Lung (tissue), 12 donors: ENCODE measurements around the gene NKAIN4. TPM values are rescaled to one million over a fixed set of nuclear protein-coding genes. Genes with fewer than 3 reads are reported as not detected.
A peak's percentile ranks its signal among the peaks of the same experiment; 100 is the strongest.

ENCODE experiments used
- ATAC-seq: fragments of 200-7000 bp; cut with Tn5 transposase; one replicate; pipeline ENCODE4 v1.9.1; 2020; ENCODE audit warnings: moderate number of reproducible peaks; ENCODE audit not compliant: insufficient read depth, low FRiP score
- DNase-seq, 3 donors: peaks; one replicate each; pipeline ENCODE4 v3.0.0-alpha.2; 2013 to 2017
- H3K27ac ChIP-seq, 2 donors: one replicate each; pipeline ENCODE4 v1.5.1; 2013; ENCODE audit warnings: mild to moderate bottlenecking in 2 of 2, moderate library complexity in 2 of 2, control low read depth in 1 of 2, inconsistent platforms in 1 of 2, low read depth in 1 of 2, low read length in 1 of 2
- H3K27me3 ChIP-seq, 3 donors: one replicate each; pipeline ENCODE4 v1.5.1; 2013; ENCODE audit warnings: low read length in 2 of 3; ENCODE audit not compliant: control insufficient read depth in 3 of 3, insufficient read depth in 3 of 3
- H3K36me3 ChIP-seq, 4 donors: one replicate each; pipeline ENCODE4 v1.5.1; 2013; ENCODE audit warnings: low read length in 4 of 4, mild to moderate bottlenecking in 1 of 4, moderate library complexity in 1 of 4; ENCODE audit not compliant: control insufficient read depth in 4 of 4, insufficient read depth in 4 of 4
- H3K4me1 ChIP-seq, 5 donors: one replicate each; pipeline ENCODE4 v1.5.1; 2013; ENCODE audit warnings: low read length in 5 of 5, mild to moderate bottlenecking in 2 of 5, moderate library complexity in 1 of 5; ENCODE audit not compliant: control insufficient read depth in 5 of 5, insufficient read depth in 5 of 5
- H3K4me3 ChIP-seq: one replicate; pipeline ENCODE4 v1.5.1; 2013; ENCODE audit warnings: mild to moderate bottlenecking, control low read depth, moderate library complexity
- H3K9ac ChIP-seq, 2 donors: one replicate each; pipeline ENCODE4 v1.5.1; 2013; ENCODE audit warnings: low read length in 2 of 2, control low read depth in 1 of 2; ENCODE audit not compliant: insufficient read depth in 1 of 2
- H3K9me3 ChIP-seq, 4 donors: one replicate each; pipeline ENCODE4 v1.5.1; 2013; ENCODE audit warnings: low read length in 3 of 4, mild to moderate bottlenecking in 1 of 4, moderate library complexity in 1 of 4; ENCODE audit not compliant: control insufficient read depth in 4 of 4, insufficient read depth in 3 of 4
- WGBS, 2 donors: extraction: QIAGEN DNeasy Blood & Tissue Kit; methylation state at CpG; one replicate each; pipeline ENCODE4 v1.1.7; 2013; 5-methylcytosine and 5-hydroxymethylcytosine counted together
- polyA plus RNA-seq, 2 donors: library from polyadenylated mRNA; stranded (reverse); fragments of 200-250 nt; gene quantifications; one replicate each; pipeline ENCODE4 v1.2.1, GENCODE V29; 2013
- total RNA-seq, 2 donors: library from RNA; depleted of rRNA in 1 of 2; stranded (reverse); fragments of >200 nt in 1 of 2; gene quantifications; one replicate each; pipeline ENCODE4 v1.2.1, GENCODE V29; 2014 to 2021
- TF ChIP-seq, protein P1 (sequence below): IDR thresholded peaks from 2 replicates; pipeline ENCODE4 v1.5.1; 2012; ENCODE audit warnings: mild to moderate bottlenecking; ENCODE audit errors: control extremely low read depth, extremely low read depth
- donor health status: control.
- donor health status: control.
- donor health status: Bipolar disorder and iron deficiency.
- donor health status: healthy.
- donor health status: DM: yes; HTN: yes; CAD: no.

The NKAIN4 gene
- total and polyA plus RNA-seq, 4 donors, result 0.10 to 1.7 TPM; not detected in 2

DNA sequence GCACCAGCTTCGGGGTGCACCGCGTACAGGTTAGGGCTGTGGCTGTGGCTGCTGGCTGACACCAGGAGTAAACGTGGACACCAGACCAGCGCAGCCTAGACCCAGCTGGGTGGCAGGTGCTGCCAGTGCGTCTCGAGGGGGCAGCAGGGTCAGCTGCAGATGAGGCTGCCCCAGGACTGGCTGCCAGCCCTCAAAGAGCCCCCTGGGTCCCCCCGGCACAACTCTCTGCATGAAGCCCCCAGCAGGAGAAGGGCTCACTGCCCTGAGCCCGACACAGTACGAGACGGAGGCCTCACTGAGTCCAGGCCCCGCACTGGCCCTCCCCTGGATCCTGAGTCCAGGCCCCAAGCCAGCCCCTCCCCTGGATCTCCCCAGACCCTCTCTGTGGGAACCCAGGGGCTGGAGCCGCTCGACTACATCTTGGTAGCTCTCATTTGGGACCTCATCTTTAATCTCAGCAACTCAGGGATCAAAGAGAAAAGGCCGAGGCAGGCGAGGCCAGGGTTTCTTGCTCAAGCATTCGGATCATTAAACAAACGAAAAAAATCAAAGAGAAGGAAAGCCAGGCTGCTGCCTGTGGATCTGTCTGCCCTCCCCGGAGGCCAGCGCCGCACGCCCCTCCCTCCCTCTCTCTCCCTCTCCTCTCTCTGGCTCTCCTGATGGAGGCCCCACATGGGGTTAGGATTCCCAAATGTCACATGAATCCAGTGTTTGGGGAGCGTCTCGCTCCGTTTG, 7.0 kb upstream of the NKAIN4 start:
- 45 to 51% methylated on average over 22 to 25 of the region's 25 CpGs for WGBS, 2 donors
- no peak overlapping the region for H3K9ac ChIP-seq
- H3K27ac ChIP-seq, result no peak overlapping the region
- no peaks in the 10 kb centered on the region for H3K36me3 ChIP-seq
- H3K9me3 ChIP-seq, result peaks cover 0 to 4% (median 0%) of the 10 kb centered on the region in 4 donors
- TF ChIP-seq, protein P1, sequence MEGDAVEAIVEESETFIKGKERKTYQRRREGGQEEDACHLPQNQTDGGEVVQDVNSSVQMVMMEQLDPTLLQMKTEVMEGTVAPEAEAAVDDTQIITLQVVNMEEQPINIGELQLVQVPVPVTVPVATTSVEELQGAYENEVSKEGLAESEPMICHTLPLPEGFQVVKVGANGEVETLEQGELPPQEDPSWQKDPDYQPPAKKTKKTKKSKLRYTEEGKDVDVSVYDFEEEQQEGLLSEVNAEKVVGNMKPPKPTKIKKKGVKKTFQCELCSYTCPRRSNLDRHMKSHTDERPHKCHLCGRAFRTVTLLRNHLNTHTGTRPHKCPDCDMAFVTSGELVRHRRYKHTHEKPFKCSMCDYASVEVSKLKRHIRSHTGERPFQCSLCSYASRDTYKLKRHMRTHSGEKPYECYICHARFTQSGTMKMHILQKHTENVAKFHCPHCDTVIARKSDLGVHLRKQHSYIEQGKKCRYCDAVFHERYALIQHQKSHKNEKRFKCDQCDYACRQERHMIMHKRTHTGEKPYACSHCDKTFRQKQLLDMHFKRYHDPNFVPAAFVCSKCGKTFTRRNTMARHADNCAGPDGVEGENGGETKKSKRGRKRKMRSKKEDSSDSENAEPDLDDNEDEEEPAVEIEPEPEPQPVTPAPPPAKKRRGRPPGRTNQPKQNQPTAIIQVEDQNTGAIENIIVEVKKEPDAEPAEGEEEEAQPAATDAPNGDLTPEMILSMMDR, result no peak
- no peak overlapping the region for H3K4me3 ChIP-seq
- ATAC-seq (no peak), DNase-seq (peak; percentile 91 to 95 (median 92))
- peaks cover 0 to 72% (median 32%) of the 10 kb centered on the region in 5 donors for H3K4me1 ChIP-seq
- peaks cover 0 to 7% (median 7%) of the 10 kb centered on the region in 3 donors for H3K27me3 ChIP-seq

DNA sequence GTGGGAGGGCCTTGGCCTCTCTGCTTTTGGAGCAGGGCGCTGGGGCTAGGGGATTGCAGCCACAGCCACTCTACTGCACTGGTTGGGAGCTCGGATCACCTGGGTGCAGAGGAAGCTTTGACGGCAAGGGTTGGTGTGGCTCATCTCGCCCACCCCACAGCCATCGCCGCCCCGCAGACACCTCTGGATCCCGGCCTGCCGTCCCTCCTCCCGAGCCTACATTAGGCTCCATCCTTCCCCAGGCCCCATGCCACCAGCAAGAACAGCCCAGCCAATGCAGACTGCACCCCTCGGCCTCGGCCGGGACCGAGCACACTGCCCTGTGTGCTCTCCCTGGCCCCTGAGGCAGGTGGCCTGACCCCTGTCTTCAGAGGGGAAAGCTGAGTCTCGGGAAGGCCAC, 6.3 kb upstream of the NKAIN4 start:
- TF ChIP-seq, protein P1, result no peak
- Histone ChIP-seq H3K27ac (no peak overlapping the region), H3K9me3 (peaks cover 0 to 4% (median 0%) of the 10 kb centered on the region in 4 donors), H3K4me1 (peaks cover 0 to 65% (median 27%) of the 10 kb centered on the region in 5 donors), H3K27me3 (peaks cover 0 to 7% (median 7%) of the 10 kb centered on the region in 3 donors), H3K36me3 (no peaks in the 10 kb centered on the region), H3K9ac (no peak overlapping the region), H3K4me3 (no peak overlapping the region)
- DNase-seq (no peak), ATAC-seq (no peak)
- WGBS, 2 donors, result 84 to 87% methylated on average over 15 of the region's 15 CpGs

DNA sequence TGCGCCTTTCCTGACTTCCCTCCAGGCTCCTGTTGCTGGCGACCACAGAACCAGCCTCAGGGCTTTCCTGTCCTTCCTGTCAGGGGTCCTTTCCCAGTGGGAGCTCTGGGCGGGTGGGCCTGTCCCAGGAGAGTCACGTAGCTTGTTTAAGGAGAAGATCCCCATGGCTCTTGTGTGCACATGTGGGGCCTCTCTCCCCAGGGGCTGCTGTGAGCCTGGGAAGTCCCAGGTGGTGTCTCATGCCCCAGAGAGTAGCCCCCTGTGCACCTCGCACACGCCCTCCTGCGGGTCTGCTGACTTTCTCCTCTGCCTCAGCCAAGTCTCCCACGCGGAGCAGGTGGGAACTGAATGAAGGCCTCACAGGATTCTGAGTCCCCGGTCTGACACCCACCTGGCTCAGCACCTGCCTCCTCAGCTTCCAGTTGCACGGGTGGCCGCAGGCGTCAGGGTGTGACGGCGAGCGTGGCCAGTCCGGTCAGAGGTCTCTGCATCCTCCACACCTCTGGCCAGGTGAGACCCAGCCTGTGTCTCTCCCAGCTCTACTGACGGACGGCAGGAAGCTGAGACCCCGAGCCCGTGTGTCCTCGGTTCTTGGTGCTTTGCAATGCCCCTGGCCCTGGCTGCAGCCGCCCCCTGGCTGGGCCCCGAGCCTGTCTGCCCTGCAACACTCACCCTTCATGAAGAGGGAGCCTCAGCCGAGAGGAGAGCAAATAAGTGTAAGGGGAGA, 5.6 kb upstream of the NKAIN4 start:
- H3K4me3 ChIP-seq, result no peak overlapping the region
- peaks cover 0 to 4% (median 0%) of the 10 kb centered on the region in 4 donors for H3K9me3 ChIP-seq
- H3K9ac ChIP-seq, result no peak overlapping the region
- ATAC-seq (no peak), DNase-seq (no peak)
- H3K36me3 ChIP-seq, result no peaks in the 10 kb centered on the region
- peaks cover 0 to 12% (median 7%) of the 10 kb centered on the region in 3 donors for H3K27me3 ChIP-seq
- WGBS, 2 donors, result 71 to 87% methylated on average over 25 of the region's 25 CpGs
- TF ChIP-seq, protein P1, result no peak
- no peak overlapping the region for H3K27ac ChIP-seq
- H3K4me1 ChIP-seq, result peaks cover 0 to 66% (median 24%) of the 10 kb centered on the region in 5 donors
